HepG2 (cell line): ENCODE measurements around the gene SPRYD3. TPM values are rescaled to one million over a fixed set of nuclear protein-coding genes. Genes with fewer than 3 reads are reported as not detected.

Experiments used
- DZIP1 ChIP-seq: sonication (generic); formaldehyde crosslinking; IDR thresholded peaks from 2 replicates; pipeline ENCODE4 v1.5.0; 2020; ENCODE audit warnings: mild to moderate bottlenecking, missing genetic modification reagents
- HDAC1 ChIP-seq: sonication (generic); formaldehyde crosslinking; IDR thresholded peaks from 2 replicates; pipeline ENCODE4 v1.5.1; 2020; ENCODE audit warnings: mild to moderate bottlenecking, missing genetic modification reagents
- HNF4G ChIP-seq, 2 experiments: sonication (generic) in 1 of 2; formaldehyde crosslinking in 1 of 2; IDR thresholded peaks; 2 replicates each; pipeline versions ENCODE4 v1.4.0 to v1.6.1; 2011 to 2020; ENCODE audit warnings: borderline replicate concordance in 2 of 2, low read depth in 2 of 2, mild to moderate bottlenecking in 2 of 2, low read length in 1 of 2, missing genetic modification reagents in 1 of 2, moderate library complexity in 1 of 2
- MEF2D ChIP-seq: sonication (generic); formaldehyde crosslinking; IDR thresholded peaks from 2 replicates; pipeline ENCODE4 v1.5.1; 2020; ENCODE audit warnings: mild to moderate bottlenecking, missing genetic modification reagents
- MIER3 ChIP-seq: IDR thresholded peaks from 2 replicates; pipeline ENCODE4 v1.6.1; 2016; ENCODE audit warnings: missing compliant biosample characterization, borderline replicate concordance
- MTF2 ChIP-seq: sonication (generic); formaldehyde crosslinking; IDR thresholded peaks from 2 replicates; pipeline ENCODE4 v1.5.0; 2020; ENCODE audit warnings: missing genetic modification reagents, borderline replicate concordance
- SPEN ChIP-seq: sonication (generic); formaldehyde crosslinking; IDR thresholded peaks from 2 replicates; pipeline ENCODE4 v1.5.1; 2020; ENCODE audit warnings: low read depth, mild to moderate bottlenecking, missing genetic modification reagents
- TOE1 ChIP-seq: sonication (generic); formaldehyde crosslinking; IDR thresholded peaks from 2 replicates; pipeline ENCODE4 v1.4.0; 2020; ENCODE audit warnings: mild to moderate bottlenecking, missing genetic modification reagents
- ZBTB25 ChIP-seq: IDR thresholded peaks from 2 replicates; pipeline ENCODE4 v1.6.1; 2018; ENCODE audit warnings: missing genetic modification reagents
- ZNF547 ChIP-seq: sonication (generic); formaldehyde crosslinking; IDR thresholded peaks from 2 replicates; pipeline ENCODE4 v1.5.1; 2020; ENCODE audit warnings: mild to moderate bottlenecking, missing genetic modification reagents
- ZNF747 ChIP-seq: sonication (generic); formaldehyde crosslinking; IDR thresholded peaks from 2 replicates; pipeline ENCODE4 v1.8.1; 2023; ENCODE audit warnings: missing genetic modification reagents, mild to moderate bottlenecking, borderline replicate concordance
- ZSCAN25 ChIP-seq: sonication (generic); formaldehyde crosslinking; IDR thresholded peaks from 2 replicates; pipeline ENCODE4 v1.8.0; 2022; ENCODE audit warnings: mild to moderate bottlenecking, missing genetic modification reagents
- ZSCAN31 ChIP-seq: sonication (generic); formaldehyde crosslinking; IDR thresholded peaks from 2 replicates; pipeline ENCODE4 v1.5.0; 2020; ENCODE audit warnings: low read depth, mild to moderate bottlenecking, missing genetic modification reagents
- polyA plus RNA-seq, 8 experiments: library from polyadenylated mRNA; depleted of rRNA in 3 of 8; stranded (reverse) in 7 of 8; unstranded in 1 of 8; fragments of >200 nt; fragmentation: Illumina TruSeq in 4 of 8; extraction: Trizol in 4 of 8; gene quantifications; 2 replicates each; pipeline versions ENCODE4 v1.2.1 to v1.2.3, GENCODE V29; 2011 to 2016; ENCODE audit warnings: low read depth in 4 of 8, missing spikeins in 1 of 8, mixed read lengths in 1 of 8; ENCODE audit not compliant: insufficient read depth in 1 of 8
- total RNA-seq, 5 experiments: library from RNA; depleted of rRNA; stranded (reverse); fragments of >200 nt; fragmentation: Illumina TruSeq; extraction: Trizol; gene quantifications; 2 replicates each; pipeline ENCODE4 v1.2.3, GENCODE V29; 2016; ENCODE audit warnings: low read depth in 1 of 5

Gene SPRYD3
- total and polyA plus RNA-seq, 2 of the 13 experiments (the other 11 are each of a cell fraction or from before 2014, with no cell fraction given) = 9.0 to 9.2 TPM

- 0 out of 2 replicates have a peak, but pooled peaks have one; percentile 3 for TF ChIP-seq MIER3 (CRISPR knock-in tag)
- TF ChIP-seq TOE1 (CRISPR knock-in tag) = no peak
- TF ChIP-seq HDAC1 = no peak
- no peak for TF ChIP-seq MEF2D (CRISPR knock-in tag)
- peak; percentile 56; the same call in 1 of the 2 replicates for TF ChIP-seq ZNF547 (CRISPR knock-in tag)
- no peak for TF ChIP-seq ZBTB25
- peak; percentile 87 for TF ChIP-seq ZSCAN25 (CRISPR knock-in tag)
- no peak for TF ChIP-seq HNF4G (IDR thresholded peaks at IDR 0.05; ENCODE audit: borderline replicate concordance, low read depth, low read length)
- 0 out of 2 replicates have a peak, but pooled peaks have one; percentile 13 for TF ChIP-seq HNF4G (CRISPR knock-in tag; IDR thresholded peaks at IDR 0.05; ENCODE audit: borderline replicate concordance, low read depth)
- TF ChIP-seq DZIP1 (CRISPR knock-in tag) = 0 out of 2 replicates have a peak, but pooled peaks have one; percentile 2
- no peak for TF ChIP-seq MTF2 (CRISPR knock-in tag)
- TF ChIP-seq ZNF747 (CRISPR knock-in tag) = 0 out of 2 replicates have a peak, but pooled peaks have one; percentile 56
- TF ChIP-seq ZSCAN31 (CRISPR knock-in tag) = 0 out of 2 replicates have a peak, but pooled peaks have one; percentile 23
- TF ChIP-seq SPEN (CRISPR knock-in tag) = no peak
Observed at GRCh38 chr12:53051881-53052412, 27.2 kb downstream of the SPRYD3 start (continued).
